Body of pancreas (tissue), 4 donors: Measurements from ENCODE around the gene AFF3. TPM values are rescaled to one million over a fixed set of nuclear protein-coding genes. Genes with fewer than 3 reads are reported as not detected.

Experiments used
- ATAC-seq: fragments of 150-250 bp; one replicate; pipeline ENCODE4 v1.9.1; 2016
- DNase-seq, 4 donors: peaks; one replicate each; pipeline ENCODE4 v3.0.0-alpha.2; 2019
- H3K27ac ChIP-seq, 4 donors: fragments of 200-600 bp; sonication (generic); 1 replicate in 3 of 4; 2 replicates in 1 of 4; pipeline versions ENCODE4 v1.5.1 to v1.6.1; 2016 to 2019; ENCODE audit warnings: mild to moderate bottlenecking in 1 of 4, mixed read lengths in 1 of 4, moderate library complexity in 1 of 4
- H3K27me3 ChIP-seq, 2 donors: fragments of 200-600 bp; sonication (generic); one replicate each; pipeline ENCODE4 v1.6.0; 2016; ENCODE audit warnings: mild to moderate bottlenecking in 1 of 2
- H3K36me3 ChIP-seq, 2 donors: fragments of 200-600 bp; sonication (generic); replicated peaks in 1 of 2; 2 replicates each; pipeline ENCODE4 v1.5.1; 2016; ENCODE audit warnings: low read depth in 2 of 2; ENCODE audit not compliant: insufficient read depth in 1 of 2
- H3K4me1 ChIP-seq: fragments of 200-600 bp; sonication (generic); one replicate; pipeline ENCODE4 v1.6.0; 2016
- H3K4me3 ChIP-seq, 2 donors: fragments of 200-600 bp; sonication (generic); 1 replicate in 1 of 2; 2 replicates in 1 of 2; pipeline ENCODE4 v1.5.1; 2016 to 2019
- H3K9me3 ChIP-seq, 3 donors: fragments of 200-600 bp; sonication (generic); 1 replicate in 2 of 3; 2 replicates in 1 of 3; pipeline ENCODE4 v1.5.1; 2016
- POLR2A ChIP-seq, 3 donors: fragments of 450-650 bp; IDR thresholded peaks; one replicate each; pipeline ENCODE4 v1.6.1; 2016; ENCODE audit warnings: antibody characterized with exemption in 3 of 3, mild to moderate bottlenecking in 2 of 3
- WGBS, 2 donors: methylation state at CpG; one replicate each; pipeline ENCODE4 v1.1.5; 2017; 5-methylcytosine and 5-hydroxymethylcytosine counted together
- intact Hi-C: fragments of 100-400 bp; cut with DNase I; formaldehyde crosslinking; loops from one replicate; pipeline ENCODE4 v1.15.1; 2023
- total RNA-seq, 2 donors: library from RNA; depleted of rRNA; stranded (reverse); fragments of >200 nt; gene quantifications; one replicate each; pipeline ENCODE4 v1.1.0, GENCODE V29; 2016
- TF ChIP-seq, protein P1 (sequence below), 7 experiments: fragments of 450-650 bp in 4 of 7; fragments of 200-600 bp in 3 of 7; sonication (generic) in 3 of 7; IDR thresholded peaks; one replicate each; pipeline ENCODE4 v1.5.1; 2016 to 2019; ENCODE audit warnings: antibody characterized with exemption in 7 of 7

The AFF3 gene
- total RNA-seq, 2 donors from 2014 or later: 0.52 to 0.99 TPM

DNA sequence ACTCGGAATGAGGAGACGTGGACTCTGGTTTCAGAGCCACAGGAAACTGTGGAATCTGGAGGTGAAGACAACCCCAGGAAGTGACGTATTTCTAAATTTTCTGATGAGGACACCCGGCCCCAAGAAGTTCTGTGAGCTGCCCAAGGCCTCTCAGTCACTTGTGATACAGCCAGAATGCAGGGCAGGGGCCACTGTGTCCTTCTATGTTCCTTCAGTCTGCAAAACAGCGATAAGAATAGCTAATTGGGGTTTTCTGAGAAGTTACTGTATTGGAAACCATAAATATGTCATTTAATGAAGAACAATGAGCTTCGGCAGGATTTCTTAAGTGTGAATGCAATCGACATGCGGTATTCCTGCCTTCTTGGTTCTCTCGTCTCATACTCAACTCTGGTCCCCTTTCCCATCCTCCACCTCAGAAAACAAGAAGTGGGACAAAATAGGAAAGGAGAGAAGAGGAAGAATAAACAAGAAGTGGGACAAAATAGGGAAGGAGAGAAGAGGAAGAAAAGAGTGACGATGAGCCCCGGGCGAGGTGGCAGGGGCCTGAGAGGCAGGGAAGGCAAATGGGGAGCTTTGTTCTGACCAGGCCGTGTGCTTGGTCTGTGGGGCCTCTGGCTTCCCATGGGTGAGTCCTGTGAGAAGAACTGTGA is 370.6 kb downstream of the AFF3 start:
- ATAC-seq: no peak
- Histone ChIP-seq H3K27me3 (no peaks in the 10 kb centered on the region), H3K27ac (peak overlapping the region in 1 of 4 donors; percentile 4), H3K4me3 (no peak overlapping the region), H3K4me1 (no peaks in the 10 kb centered on the region), H3K9me3 (no peaks in the 10 kb centered on the region), H3K36me3 (no peaks in the 10 kb centered on the region)
- intact Hi-C loops: no loop called here
- 67 to 85% methylated on average over 13 of the region's 13 CpGs for WGBS, 2 donors
- TF ChIP-seq, protein P1, sequence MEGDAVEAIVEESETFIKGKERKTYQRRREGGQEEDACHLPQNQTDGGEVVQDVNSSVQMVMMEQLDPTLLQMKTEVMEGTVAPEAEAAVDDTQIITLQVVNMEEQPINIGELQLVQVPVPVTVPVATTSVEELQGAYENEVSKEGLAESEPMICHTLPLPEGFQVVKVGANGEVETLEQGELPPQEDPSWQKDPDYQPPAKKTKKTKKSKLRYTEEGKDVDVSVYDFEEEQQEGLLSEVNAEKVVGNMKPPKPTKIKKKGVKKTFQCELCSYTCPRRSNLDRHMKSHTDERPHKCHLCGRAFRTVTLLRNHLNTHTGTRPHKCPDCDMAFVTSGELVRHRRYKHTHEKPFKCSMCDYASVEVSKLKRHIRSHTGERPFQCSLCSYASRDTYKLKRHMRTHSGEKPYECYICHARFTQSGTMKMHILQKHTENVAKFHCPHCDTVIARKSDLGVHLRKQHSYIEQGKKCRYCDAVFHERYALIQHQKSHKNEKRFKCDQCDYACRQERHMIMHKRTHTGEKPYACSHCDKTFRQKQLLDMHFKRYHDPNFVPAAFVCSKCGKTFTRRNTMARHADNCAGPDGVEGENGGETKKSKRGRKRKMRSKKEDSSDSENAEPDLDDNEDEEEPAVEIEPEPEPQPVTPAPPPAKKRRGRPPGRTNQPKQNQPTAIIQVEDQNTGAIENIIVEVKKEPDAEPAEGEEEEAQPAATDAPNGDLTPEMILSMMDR (IDR thresholded peaks at IDR 0.05): no peak
- TF ChIP-seq POLR2A (IDR thresholded peaks at IDR 0.05): no peak
- DNase-seq: peak in 1 of 4 donors; percentile 38

DNA sequence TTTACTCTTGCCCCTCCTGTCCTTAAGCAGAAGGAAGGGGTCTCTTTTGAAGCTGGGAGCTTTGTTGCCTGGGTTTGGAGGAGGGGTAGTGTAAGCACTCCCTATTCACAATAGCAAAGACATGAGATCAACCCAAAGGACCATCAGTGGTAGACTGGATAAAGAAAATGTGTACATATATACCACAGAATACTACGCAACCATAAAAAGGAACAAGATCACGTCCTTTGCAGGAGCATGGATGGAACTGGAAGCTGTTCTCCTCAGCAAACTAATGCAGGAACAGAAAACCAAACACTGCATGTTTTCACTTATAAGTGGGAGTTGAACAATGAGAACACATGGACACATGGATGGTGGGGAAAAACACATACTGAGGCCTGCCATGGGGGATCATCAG is 371.5 kb downstream of the AFF3 start:
- Histone ChIP-seq H3K36me3 (no peaks in the 10 kb centered on the region), H3K4me3 (no peak overlapping the region), H3K4me1 (no peaks in the 10 kb centered on the region), H3K27me3 (no peaks in the 10 kb centered on the region), H3K9me3 (no peaks in the 10 kb centered on the region), H3K27ac (no peak overlapping the region)
- intact Hi-C loops: no loop called here
- DNase-seq (no peak), ATAC-seq (no peak)
- WGBS, 2 donors: 40 to 62% methylated on average over 2 of the region's 2 CpGs
- TF ChIP-seq, protein P1 (IDR thresholded peaks at IDR 0.05): no peak
- no peak for TF ChIP-seq POLR2A (IDR thresholded peaks at IDR 0.05)

DNA sequence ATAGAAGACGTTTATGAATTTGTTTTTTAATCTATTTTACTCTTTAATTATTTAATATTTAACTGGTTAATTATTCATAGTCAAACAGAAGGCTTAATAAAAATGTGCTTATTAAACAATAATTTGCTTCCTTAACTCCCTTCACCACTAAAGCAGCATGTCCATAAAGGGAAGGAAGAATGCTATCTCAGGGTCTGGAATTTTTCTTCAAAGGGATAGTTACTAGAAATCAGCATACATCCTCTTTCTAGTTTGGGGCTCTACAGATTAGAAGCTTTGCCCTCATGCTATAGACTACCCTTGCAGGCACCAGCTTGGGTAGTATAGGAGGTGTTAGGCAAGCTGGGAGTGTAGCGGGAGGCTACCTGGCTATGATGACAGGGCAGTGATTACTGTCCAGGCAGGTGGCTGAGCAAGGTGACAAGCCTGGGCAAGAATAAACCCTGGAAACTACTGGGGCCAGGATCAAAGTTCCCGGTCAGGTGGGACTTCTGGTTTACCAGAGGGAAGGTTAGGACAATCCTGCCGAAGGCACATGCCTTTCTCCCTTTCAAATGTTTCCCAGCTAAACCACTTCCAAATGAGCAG is 376.6 kb downstream of the AFF3 start:
- DNase-seq (no peak), ATAC-seq (no peak)
- Histone ChIP-seq H3K27me3 (no peaks in the 10 kb centered on the region), H3K4me1 (no peaks in the 10 kb centered on the region), H3K4me3 (no peak overlapping the region), H3K9me3 (no peaks in the 10 kb centered on the region), H3K27ac (no peak overlapping the region), H3K36me3 (no peaks in the 10 kb centered on the region)
- TF ChIP-seq POLR2A (IDR thresholded peaks at IDR 0.05): no peak
- TF ChIP-seq, protein P1 (IDR thresholded peaks at IDR 0.05): no peak
- 52 to 72% methylated on average over 4 of the region's 4 CpGs for WGBS, 2 donors
- intact Hi-C loops: no loop called here

DNA sequence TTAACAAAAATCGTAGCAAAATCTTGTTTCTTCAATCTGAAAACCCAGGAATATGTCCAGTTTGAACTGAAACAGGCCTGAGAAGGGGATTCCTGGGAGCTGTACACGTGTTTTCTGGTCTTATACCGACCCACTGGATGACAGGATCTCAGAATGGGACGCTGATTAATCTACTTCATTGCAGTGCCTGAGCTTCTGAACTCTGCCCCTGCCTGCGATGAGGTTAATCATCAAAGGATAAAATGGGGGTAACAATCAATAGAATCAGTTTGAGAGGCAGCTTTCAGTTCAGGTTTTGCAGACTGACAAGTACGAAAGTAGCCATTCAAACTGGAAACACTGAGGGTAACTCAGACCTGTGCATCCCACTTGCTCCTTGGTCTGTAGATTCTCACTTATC is 378.6 kb downstream of the AFF3 start:
- WGBS, 2 donors: 63 to 68% methylated on average over 6 of the region's 6 CpGs
- TF ChIP-seq, protein P1 (IDR thresholded peaks at IDR 0.05): no peak
- TF ChIP-seq POLR2A (IDR thresholded peaks at IDR 0.05): no peak
- no peak for DNase-seq

DNA sequence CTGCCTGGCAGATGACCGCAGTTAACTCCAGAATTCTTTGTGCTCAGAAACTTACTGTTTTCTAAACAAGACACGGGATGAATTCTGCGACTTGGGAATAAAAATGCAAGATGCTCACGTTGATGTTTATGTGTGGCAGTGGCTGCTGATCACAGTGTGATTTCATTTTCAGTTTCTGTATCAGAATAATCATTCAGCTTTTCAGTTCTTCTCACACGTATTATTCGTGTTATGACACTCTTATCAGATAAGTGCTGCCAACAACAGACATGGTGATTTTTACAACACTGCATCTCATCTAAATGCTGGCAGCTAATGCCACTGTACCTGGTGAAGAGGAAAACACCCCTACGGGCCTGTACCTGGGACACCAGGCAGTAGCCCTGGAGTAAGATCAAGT is 379.7 kb downstream of the AFF3 start:
- TF ChIP-seq, protein P1 (IDR thresholded peaks at IDR 0.05): no peak
- TF ChIP-seq POLR2A (IDR thresholded peaks at IDR 0.05): no peak
- ATAC-seq (no peak), DNase-seq (no peak)
- Histone ChIP-seq H3K27me3 (no peaks in the 10 kb centered on the region), H3K4me3 (no peak overlapping the region), H3K9me3 (no peaks in the 10 kb centered on the region), H3K27ac (no peak overlapping the region), H3K36me3 (no peaks in the 10 kb centered on the region), H3K4me1 (no peaks in the 10 kb centered on the region)
- whole genome bisulfite sequencing, 2 donors: 82 to 84% methylated on average over 7 of the region's 7 CpGs
- intact Hi-C loops: no loop called here

More for the DNA sequence above, 378.6 kb downstream of the AFF3 start:
- Histone ChIP-seq H3K27me3 (no peaks in the 10 kb centered on the region), H3K4me1 (no peaks in the 10 kb centered on the region), H3K36me3 (no peaks in the 10 kb centered on the region), H3K4me3 (no peak overlapping the region), H3K9me3 (no peaks in the 10 kb centered on the region), H3K27ac (no peak overlapping the region)
- no peak for ATAC-seq
- intact Hi-C loops: no loop called here
